Liver (tissue), 9 donors: ENCODE results near the gene ARAP1. TPM values are rescaled to one million over a fixed set of nuclear protein-coding genes. Genes with fewer than 3 reads are reported as not detected.

Experiments
- DNase-seq: peaks from one replicate; pipeline ENCODE4 v3.0.0-alpha.2; 2017; ENCODE audit warnings: low spot score
- H3K27ac ChIP-seq, 2 donors: one replicate each; pipeline ENCODE4 v1.7.0; 2013; ENCODE audit warnings: inconsistent platforms in 2 of 2, low read length in 2 of 2, control low read depth in 1 of 2, low read depth in 1 of 2, mild to moderate bottlenecking in 1 of 2
- H3K27me3 ChIP-seq, 4 donors: one replicate each; pipeline versions ENCODE4 v1.6.1 to v1.7.0; 2013; ENCODE audit warnings: low read length in 3 of 4, inconsistent platforms in 1 of 4, mild to moderate bottlenecking in 1 of 4, moderate library complexity in 1 of 4; ENCODE audit not compliant: control insufficient read depth in 4 of 4, insufficient read depth in 4 of 4
- H3K36me3 ChIP-seq, 4 donors: one replicate each; pipeline versions ENCODE4 v1.6.1 to v1.7.0; 2013; ENCODE audit warnings: low read length in 3 of 4, mild to moderate bottlenecking in 3 of 4, low read depth in 1 of 4, moderate library complexity in 1 of 4; ENCODE audit not compliant: control insufficient read depth in 4 of 4, insufficient read depth in 3 of 4
- H3K4me1 ChIP-seq, 4 donors: one replicate each; pipeline versions ENCODE4 v1.6.1 to v1.7.0; 2013; ENCODE audit warnings: low read length in 3 of 4, mild to moderate bottlenecking in 3 of 4, moderate library complexity in 1 of 4; ENCODE audit not compliant: control insufficient read depth in 4 of 4, insufficient read depth in 4 of 4
- H3K4me3 ChIP-seq, 3 donors: one replicate each; pipeline versions ENCODE4 v1.6.1 to v1.7.0; 2013; ENCODE audit warnings: low read length in 3 of 3, control low read depth in 1 of 3, low read depth in 1 of 3, mild to moderate bottlenecking in 1 of 3
- H3K9ac ChIP-seq, 2 donors: one replicate each; pipeline ENCODE4 v1.7.0; 2013; ENCODE audit warnings: low read length in 2 of 2, mild to moderate bottlenecking in 2 of 2, moderate library complexity in 2 of 2, control low read depth in 1 of 2, low read depth in 1 of 2
- H3K9me3 ChIP-seq, 4 donors: one replicate each; pipeline versions ENCODE4 v1.6.1 to v1.7.0; 2013; ENCODE audit warnings: low read length in 3 of 4; ENCODE audit not compliant: control insufficient read depth in 4 of 4
- EGR1 ChIP-seq, 2 donors: IDR thresholded peaks; 2 replicates each; pipeline ENCODE4 v1.6.1; 2016 to 2018; ENCODE audit warnings: antibody characterized with exemption in 2 of 2, low read depth in 2 of 2
- FOXA1 ChIP-seq: IDR thresholded peaks from 2 replicates; pipeline ENCODE4 v1.6.1; 2016; ENCODE audit warnings: antibody characterized with exemption
- FOXA2 ChIP-seq: IDR thresholded peaks from 2 replicates; pipeline ENCODE4 v1.6.1; 2016; ENCODE audit warnings: antibody characterized with exemption
- GABPA ChIP-seq, 2 donors: IDR thresholded peaks in 1 of 2; conservative IDR thresholded peaks in 1 of 2; 2 replicates each; pipeline ENCODE4 v1.6.1; 2016; ENCODE audit warnings: antibody characterized with exemption in 2 of 2, mild to moderate bottlenecking in 1 of 2, moderate library complexity in 1 of 2
- HNF4A ChIP-seq, 2 donors: conservative IDR thresholded peaks; 2 replicates each; pipeline ENCODE4 v1.6.1; 2016; ENCODE audit warnings: antibody characterized with exemption in 2 of 2, mild to moderate bottlenecking in 2 of 2
- HNF4G ChIP-seq: IDR thresholded peaks from 2 replicates; pipeline ENCODE4 v1.6.1; 2016; ENCODE audit warnings: antibody characterized with exemption
- JUND ChIP-seq, 2 donors: IDR thresholded peaks; 2 replicates each; pipeline ENCODE4 v1.6.1; 2016; ENCODE audit warnings: antibody characterized with exemption in 2 of 2
- MAX ChIP-seq: IDR thresholded peaks from 2 replicates; pipeline ENCODE4 v1.6.1; 2016; ENCODE audit warnings: antibody characterized with exemption
- NR2F2 ChIP-seq: IDR thresholded peaks from 2 replicates; pipeline ENCODE4 v1.6.1; 2016; ENCODE audit warnings: antibody characterized with exemption
- RAD21 ChIP-seq, 2 donors: IDR thresholded peaks; 2 replicates each; pipeline ENCODE4 v1.6.1; 2016; ENCODE audit warnings: antibody characterized with exemption in 2 of 2, mild to moderate bottlenecking in 2 of 2
- REST ChIP-seq: IDR thresholded peaks from 2 replicates; pipeline ENCODE4 v1.6.1; 2016; ENCODE audit warnings: antibody characterized with exemption, mild to moderate bottlenecking
- RXRA ChIP-seq, 2 donors: IDR thresholded peaks; 2 replicates each; pipeline ENCODE4 v1.6.1; 2017 to 2018; ENCODE audit warnings: antibody characterized with exemption in 2 of 2, mild to moderate bottlenecking in 1 of 2
- SP1 ChIP-seq: IDR thresholded peaks from 2 replicates; pipeline ENCODE4 v1.6.1; 2018; ENCODE audit warnings: antibody characterized with exemption, mild to moderate bottlenecking
- TAF1 ChIP-seq: conservative IDR thresholded peaks from 2 replicates; pipeline ENCODE4 v1.6.1; 2016; ENCODE audit warnings: antibody characterized with exemption, mild to moderate bottlenecking
- YY1 ChIP-seq: IDR thresholded peaks from 2 replicates; pipeline ENCODE4 v1.6.1; 2016; ENCODE audit warnings: antibody characterized with exemption, mild to moderate bottlenecking
- ZBTB33 ChIP-seq: IDR thresholded peaks from 2 replicates; pipeline ENCODE4 v1.6.1; 2016; ENCODE audit warnings: antibody characterized with exemption
- WGBS: extraction: QIAGEN DNeasy Blood & Tissue Kit; methylation state at CpG from one replicate; pipeline ENCODE4 v1.1.7; 2013; 5-methylcytosine and 5-hydroxymethylcytosine counted together
- polyA plus RNA-seq, 2 donors: library from polyadenylated mRNA; stranded (reverse) in 1 of 2; unstranded in 1 of 2; fragments of 200-250 nt in 1 of 2; fragments of >200 nt in 1 of 2; fragmentation: Nextera tagmentation in 1 of 2; extraction: Ambion mirVana in 1 of 2; gene quantifications; one replicate each; pipeline versions ENCODE4 v1.2.1 to v1.2.3, GENCODE V29; 2013 to 2015
- total RNA-seq, 2 donors: library from RNA; depleted of rRNA; stranded (reverse); fragments of >200 nt; gene quantifications; one replicate each; pipeline ENCODE4 v1.2.3, GENCODE V29; 2014
- TF ChIP-seq, protein P1 (sequence below): fragments of 150-350 bp; IDR thresholded peaks from 2 replicates; pipeline ENCODE4 v1.5.1; 2017; ENCODE audit warnings: improper control_type of control experiment, low read depth, low read length; ENCODE audit not compliant: missing input control
- TF ChIP-seq, protein P2 (sequence below): IDR thresholded peaks from 2 replicates; pipeline ENCODE4 v1.6.1; 2016; ENCODE audit warnings: antibody characterized with exemption
- donor health status: healthy.
- donor health status: healthy.
- donor health status: healthy.
- donor health status: healthy.
- donor health status: healthy.

Gene ARAP1
- total and polyA plus RNA-seq, 4 donors = 14.4 to 77.8 (median 43.5) TPM

- Histone ChIP-seq H3K4me3 (no peak overlapping the region), H3K9ac (no peak overlapping the region), H3K4me1 (peaks cover 6 to 23% (median 11%) of the 10 kb centered on the region in 4 donors), H3K9me3 (no peaks in the 10 kb centered on the region), H3K27me3 (no peaks in the 10 kb centered on the region), H3K36me3 (no peaks in the 10 kb centered on the region), H3K27ac (peak overlapping the region; percentile 33 to 84)
- TF ChIP-seq HNF4A (conservative IDR thresholded peaks at IDR 0.05) = no peak
- TF ChIP-seq RAD21 (IDR thresholded peaks at IDR 0.05) = no peak
- TF ChIP-seq SP1 = no peak
- TF ChIP-seq TAF1 = no peak
- no peak for TF ChIP-seq FOXA2
- no peak for TF ChIP-seq REST
- TF ChIP-seq, protein P1, sequence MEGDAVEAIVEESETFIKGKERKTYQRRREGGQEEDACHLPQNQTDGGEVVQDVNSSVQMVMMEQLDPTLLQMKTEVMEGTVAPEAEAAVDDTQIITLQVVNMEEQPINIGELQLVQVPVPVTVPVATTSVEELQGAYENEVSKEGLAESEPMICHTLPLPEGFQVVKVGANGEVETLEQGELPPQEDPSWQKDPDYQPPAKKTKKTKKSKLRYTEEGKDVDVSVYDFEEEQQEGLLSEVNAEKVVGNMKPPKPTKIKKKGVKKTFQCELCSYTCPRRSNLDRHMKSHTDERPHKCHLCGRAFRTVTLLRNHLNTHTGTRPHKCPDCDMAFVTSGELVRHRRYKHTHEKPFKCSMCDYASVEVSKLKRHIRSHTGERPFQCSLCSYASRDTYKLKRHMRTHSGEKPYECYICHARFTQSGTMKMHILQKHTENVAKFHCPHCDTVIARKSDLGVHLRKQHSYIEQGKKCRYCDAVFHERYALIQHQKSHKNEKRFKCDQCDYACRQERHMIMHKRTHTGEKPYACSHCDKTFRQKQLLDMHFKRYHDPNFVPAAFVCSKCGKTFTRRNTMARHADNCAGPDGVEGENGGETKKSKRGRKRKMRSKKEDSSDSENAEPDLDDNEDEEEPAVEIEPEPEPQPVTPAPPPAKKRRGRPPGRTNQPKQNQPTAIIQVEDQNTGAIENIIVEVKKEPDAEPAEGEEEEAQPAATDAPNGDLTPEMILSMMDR = no peak
- TF ChIP-seq FOXA1 = no peak
- no peak for TF ChIP-seq GABPA (IDR thresholded peaks at IDR 0.05 in 1 of 2, conservative IDR thresholded peaks at IDR 0.05 in 1 of 2)
- no peak for TF ChIP-seq JUND (IDR thresholded peaks at IDR 0.05)
- no peak for TF ChIP-seq NR2F2
- no peak for TF ChIP-seq YY1
- TF ChIP-seq MAX = no peak
- TF ChIP-seq, protein P2, sequence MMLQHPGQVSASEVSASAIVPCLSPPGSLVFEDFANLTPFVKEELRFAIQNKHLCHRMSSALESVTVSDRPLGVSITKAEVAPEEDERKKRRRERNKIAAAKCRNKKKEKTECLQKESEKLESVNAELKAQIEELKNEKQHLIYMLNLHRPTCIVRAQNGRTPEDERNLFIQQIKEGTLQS = no peak
- no peak for TF ChIP-seq ZBTB33
- no peak for TF ChIP-seq EGR1 (IDR thresholded peaks at IDR 0.05; ENCODE audit: low read depth in 2 of 2)
- TF ChIP-seq HNF4G = no peak
- no peak for TF ChIP-seq RXRA (IDR thresholded peaks at IDR 0.05)
- DNase-seq = no peak
- 83% methylated on average over 10 of the region's 10 CpGs for WGBS
Measured at GRCh38 chr11:72739240-72740059, 12.8 kb downstream of the ARAP1 start.
